MG63 (cell line): ENCODE results near the gene NUBPL. TPM values are rescaled to one million over a fixed set of nuclear protein-coding genes. Genes with fewer than 3 reads are reported as not detected.
"Not testable (repeated sequence)": the region's sequence is repeated elsewhere in the genome, so short reads cannot be mapped to it uniquely, and the experiment has no call there.

Source experiments
- DNase-seq: peaks from one replicate; pipeline ENCODE4 v3.0.0-alpha.2; 2020
- H3K27me3 ChIP-seq: fragments of 250-450 bp; sonication (Bioruptor Pico); 2 replicates; pipeline ENCODE4 v1.5.1; 2020; ENCODE audit warnings: mild to moderate bottlenecking, moderate library complexity
- H3K36me3 ChIP-seq: fragments of 250-450 bp; sonication (Bioruptor Pico); 2 replicates; pipeline ENCODE4 v1.5.1; 2020; ENCODE audit warnings: mild to moderate bottlenecking, moderate library complexity
- H3K4me3 ChIP-seq: fragments of 250-450 bp; sonication (Bioruptor Pico); 2 replicates; pipeline ENCODE4 v1.5.1; 2020; ENCODE audit warnings: mild to moderate bottlenecking, moderate library complexity
- H3K9me3 ChIP-seq: fragments of 250-450 bp; sonication (Bioruptor Pico); 2 replicates; pipeline ENCODE4 v1.5.1; 2020; ENCODE audit warnings: mild to moderate bottlenecking, moderate library complexity
- total RNA-seq: library from RNA; depleted of rRNA; stranded (reverse); fragments of >200 nt; shearing (Covaris generic); gene quantifications from 2 replicates; pipeline ENCODE4 v1.2.3, GENCODE V29; 2014; ENCODE audit warnings: low replicate concordance

The NUBPL gene
- total RNA-seq, 1 experiment from 2014 or later: 20.6 TPM

- no peaks in the 10 kb centered on the region for H3K36me3 ChIP-seq
- DNase-seq: no peak
- H3K9me3 ChIP-seq: no peaks in the 10 kb centered on the region
- H3K4me3 ChIP-seq: no peak overlapping the region
- H3K27me3 ChIP-seq: no peaks in the 10 kb centered on the region
Observed at GRCh38 chr14:31699809-31700208, 138.6 kb downstream of the NUBPL start.

GRCh38 chr14:31700282-31701074, 139.3 kb downstream of the NUBPL start:
- no peak for DNase-seq

GRCh38 chr14:31702130-31702529, 140.9 kb downstream of the NUBPL start:
- Histone ChIP-seq H3K9me3 (no peaks in the 10 kb centered on the region), H3K4me3 (no peak overlapping the region), H3K36me3 (no peaks in the 10 kb centered on the region), H3K27me3 (no peaks in the 10 kb centered on the region)
- no peak for DNase-seq

More at GRCh38 chr14:31700282-31701074, 139.3 kb downstream of the NUBPL start:
- no peaks in the 10 kb centered on the region for H3K27me3 ChIP-seq
- no peaks in the 10 kb centered on the region for H3K36me3 ChIP-seq
- no peak overlapping the region for H3K4me3 ChIP-seq
- H3K9me3 ChIP-seq: no peaks in the 10 kb centered on the region

GRCh38 chr14:31703056-31703455, 141.9 kb downstream of the NUBPL start:
- H3K27me3 ChIP-seq: no peaks in the 10 kb centered on the region
- DNase-seq: no peak
- no peak overlapping the region for H3K4me3 ChIP-seq
- no peaks in the 10 kb centered on the region for H3K36me3 ChIP-seq
- H3K9me3 ChIP-seq: no peaks in the 10 kb centered on the region

GRCh38 chr14:31705731-31706130, 144.5 kb downstream of the NUBPL start:
- H3K36me3 ChIP-seq: no peaks in the 10 kb centered on the region
- no peaks in the 10 kb centered on the region for H3K27me3 ChIP-seq
- H3K9me3 ChIP-seq: no peaks in the 10 kb centered on the region
- no peak overlapping the region for H3K4me3 ChIP-seq
- DNase-seq: no peak

- not testable (repeated sequence) for H3K27me3 ChIP-seq, H3K36me3 ChIP-seq, H3K4me3 ChIP-seq, H3K9me3 ChIP-seq, DNase-seq
Observed at GRCh38 chr14:31708661-31709060, 147.5 kb downstream of the NUBPL start.

- Histone ChIP-seq H3K27me3 (no peaks in the 10 kb centered on the region), H3K4me3 (no peak overlapping the region), H3K36me3 (no peaks in the 10 kb centered on the region), H3K9me3 (no peaks in the 10 kb centered on the region)
- DNase-seq: no peak
Observed at GRCh38 chr14:31712244-31713127, 151.3 kb downstream of the NUBPL start.

GRCh38 chr14:31716208-31716607, 155.0 kb downstream of the NUBPL start:
- Histone ChIP-seq H3K9me3 (no peaks in the 10 kb centered on the region), H3K27me3 (no peaks in the 10 kb centered on the region), H3K36me3 (no peaks in the 10 kb centered on the region), H3K4me3 (no peak overlapping the region)
- DNase-seq: no peak

- no peak overlapping the region for H3K4me3 ChIP-seq
- H3K27me3 ChIP-seq: no peaks in the 10 kb centered on the region
- no peaks in the 10 kb centered on the region for H3K9me3 ChIP-seq
- DNase-seq: no peak
- no peaks in the 10 kb centered on the region for H3K36me3 ChIP-seq
Observed at GRCh38 chr14:31717294-31718085, 156.3 kb downstream of the NUBPL start.

- H3K9me3 ChIP-seq: no peaks in the 10 kb centered on the region
- H3K27me3 ChIP-seq: no peaks in the 10 kb centered on the region
- no peak for DNase-seq
- no peak overlapping the region for H3K4me3 ChIP-seq
- no peaks in the 10 kb centered on the region for H3K36me3 ChIP-seq
Observed at GRCh38 chr14:31718585-31718984, 157.4 kb downstream of the NUBPL start.

- no peaks in the 10 kb centered on the region for H3K36me3 ChIP-seq
- H3K27me3 ChIP-seq: no peaks in the 10 kb centered on the region
- H3K9me3 ChIP-seq: no peaks in the 10 kb centered on the region
- DNase-seq: no peak
- no peak overlapping the region for H3K4me3 ChIP-seq
Observed at GRCh38 chr14:31718985-31719384, 157.8 kb downstream of the NUBPL start.

- Histone ChIP-seq H3K9me3 (no peaks in the 10 kb centered on the region), H3K4me3 (no peak overlapping the region), H3K27me3 (no peaks in the 10 kb centered on the region), H3K36me3 (no peaks in the 10 kb centered on the region)
- DNase-seq: no peak
Observed at GRCh38 chr14:31726337-31726736, 165.1 kb downstream of the NUBPL start.

- H3K27me3 ChIP-seq: no peaks in the 10 kb centered on the region
- no peak overlapping the region for H3K4me3 ChIP-seq
Observed at GRCh38 chr14:31727797-31728196, 166.6 kb downstream of the NUBPL start.

GRCh38 chr14:31740688-31741087, 179.5 kb downstream of the NUBPL start:
- no peak for DNase-seq
- no peaks in the 10 kb centered on the region for H3K36me3 ChIP-seq

More at GRCh38 chr14:31727797-31728196, 166.6 kb downstream of the NUBPL start:
- no peaks in the 10 kb centered on the region for H3K9me3 ChIP-seq
- no peaks in the 10 kb centered on the region for H3K36me3 ChIP-seq
- DNase-seq: no peak

GRCh38 chr14:31745741-31746140, 184.5 kb downstream of the NUBPL start:
- Histone ChIP-seq H3K27me3 (no peaks in the 10 kb centered on the region), H3K9me3 (0 out of 2 replicates have a peak, but pooled peaks cover 5% of the 10 kb centered on the region), H3K36me3 (no peaks in the 10 kb centered on the region), H3K4me3 (no peak overlapping the region)
- no peak for DNase-seq

More at GRCh38 chr14:31740688-31741087, 179.5 kb downstream of the NUBPL start:
- no peak overlapping the region for H3K4me3 ChIP-seq
- H3K9me3 ChIP-seq: no peaks in the 10 kb centered on the region
- H3K27me3 ChIP-seq: no peaks in the 10 kb centered on the region

- H3K4me3 ChIP-seq: no peak overlapping the region
- DNase-seq: no peak
- 0 out of 2 replicates have a peak, but pooled peaks cover 5% of the 10 kb centered on the region for H3K9me3 ChIP-seq
Observed at GRCh38 chr14:31746326-31746725, 185.1 kb downstream of the NUBPL start.

GRCh38 chr14:31749275-31749674, 188.1 kb downstream of the NUBPL start:
- no peak for DNase-seq

More at GRCh38 chr14:31746326-31746725, 185.1 kb downstream of the NUBPL start:
- no peaks in the 10 kb centered on the region for H3K36me3 ChIP-seq
- no peaks in the 10 kb centered on the region for H3K27me3 ChIP-seq

More at GRCh38 chr14:31749275-31749674, 188.1 kb downstream of the NUBPL start:
- H3K4me3 ChIP-seq: no peak overlapping the region
- 0 out of 2 replicates have a peak, but pooled peaks cover 5% of the 10 kb centered on the region for H3K9me3 ChIP-seq
- no peaks in the 10 kb centered on the region for H3K27me3 ChIP-seq
- H3K36me3 ChIP-seq: no peaks in the 10 kb centered on the region
